HG03039 (cell line): ENCODE data around the gene LHX4.

Source experiments
- ATAC-seq: cut with Tn5 transposase; IDR thresholded peaks from one replicate; pipeline ENCODE4 v1.9.1; 2021; ENCODE audit warnings: mild to moderate bottlenecking, moderate library complexity; ENCODE audit not compliant: unreplicated experiment

The LHX4 gene

DNA sequence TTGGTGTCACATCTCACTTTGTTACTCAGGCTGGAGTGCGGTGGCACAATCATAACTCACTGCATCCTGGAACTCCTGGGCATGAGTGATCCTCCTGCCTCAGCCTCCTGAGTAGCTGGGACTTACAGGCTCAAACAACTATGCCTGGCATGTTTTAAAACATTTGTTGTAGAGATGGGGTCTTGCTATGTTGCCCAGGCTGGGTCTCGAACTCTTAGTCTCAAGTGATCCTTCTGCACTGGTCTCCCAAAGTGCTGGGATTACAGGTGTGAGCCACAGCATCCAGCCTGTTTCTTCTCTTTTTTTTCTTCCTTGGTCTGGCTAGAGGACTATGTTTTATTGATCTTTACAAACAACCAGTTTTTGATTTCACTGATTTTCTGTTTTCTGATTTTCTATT is 64.6 kb downstream of the LHX4 start:
- no peak for ATAC-seq

DNA sequence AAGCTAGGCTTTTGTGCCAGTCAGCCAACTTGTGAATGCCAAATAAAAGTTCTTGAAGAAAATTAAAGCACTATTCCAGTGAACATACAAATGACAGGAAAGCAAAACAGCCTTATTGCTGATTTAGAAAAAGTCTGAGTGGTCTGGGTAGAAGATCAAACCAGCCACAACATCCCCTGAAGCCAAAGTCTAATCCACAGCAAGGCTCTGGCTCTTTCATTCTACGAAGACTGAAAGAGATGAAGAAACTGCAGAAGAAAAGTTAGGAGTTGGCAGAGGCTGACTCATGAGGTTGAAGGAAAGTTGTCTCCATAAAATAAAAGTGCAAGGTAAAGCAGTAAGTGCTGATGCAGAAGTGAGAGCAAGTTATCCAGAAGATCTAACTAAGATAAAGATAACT is 65.9 kb downstream of the LHX4 start:
- ATAC-seq = no peak

DNA sequence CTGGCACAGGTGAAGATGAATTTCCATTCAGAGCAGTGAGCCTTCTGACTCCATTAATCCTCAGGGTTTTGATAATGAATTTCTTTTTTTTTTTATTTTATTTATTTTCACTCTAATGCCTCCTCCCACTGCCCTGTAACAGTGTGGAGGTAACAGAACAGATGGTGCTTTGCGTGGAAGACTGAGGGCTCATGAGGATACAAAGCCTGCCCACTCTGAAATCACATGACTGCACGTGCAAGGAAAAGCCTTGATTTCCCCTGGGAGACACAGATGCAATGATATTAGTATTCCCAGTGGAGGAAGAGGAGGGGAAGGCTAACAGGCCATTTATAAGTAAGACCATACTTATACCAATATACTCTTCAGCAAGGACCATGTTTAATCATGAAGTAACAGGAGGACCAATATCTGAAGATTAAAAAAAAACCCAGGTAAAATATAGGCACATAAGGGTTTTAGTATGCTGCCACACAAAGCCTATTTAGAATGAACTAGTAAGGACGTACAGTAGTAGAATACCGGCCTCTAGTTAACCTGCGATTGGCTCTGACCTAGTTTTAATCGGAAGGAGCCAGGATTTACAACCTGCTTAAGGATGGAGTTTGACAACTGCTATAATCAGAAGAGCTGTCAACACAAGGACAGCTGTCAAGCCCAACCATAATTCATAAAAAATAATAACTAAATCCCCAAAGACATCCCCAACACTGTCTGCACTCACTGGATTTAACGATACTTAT is 69.6 kb downstream of the LHX4 start:
- ATAC-seq = no peak

DNA sequence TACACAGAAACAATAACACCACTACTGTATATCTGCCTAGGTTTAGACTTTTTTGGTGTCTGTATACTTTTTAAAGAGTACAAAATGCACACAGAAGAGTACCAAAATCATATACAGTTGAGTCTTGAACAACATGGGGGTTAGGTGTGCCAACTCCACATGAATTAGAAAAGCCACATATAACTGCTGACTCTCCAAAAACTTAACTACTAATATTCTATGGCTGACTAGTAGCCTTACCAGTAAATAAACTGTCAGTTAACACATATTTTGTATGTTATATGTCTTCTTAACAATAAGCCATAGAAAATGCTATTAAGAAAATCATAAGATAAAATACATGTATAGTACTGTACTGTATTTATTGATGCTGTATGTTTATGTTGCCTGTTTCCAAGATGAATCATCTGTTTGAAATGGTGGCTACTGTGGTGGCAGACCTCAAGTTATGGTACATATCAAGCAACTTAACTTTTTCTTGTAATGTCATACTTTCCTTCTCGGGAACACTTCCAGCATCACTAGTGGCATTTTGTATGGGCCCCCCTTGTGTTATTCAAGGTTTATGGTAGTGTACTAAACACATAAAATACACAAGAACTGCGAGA is 71.2 kb downstream of the LHX4 start:
- ATAC-seq = no peak

DNA sequence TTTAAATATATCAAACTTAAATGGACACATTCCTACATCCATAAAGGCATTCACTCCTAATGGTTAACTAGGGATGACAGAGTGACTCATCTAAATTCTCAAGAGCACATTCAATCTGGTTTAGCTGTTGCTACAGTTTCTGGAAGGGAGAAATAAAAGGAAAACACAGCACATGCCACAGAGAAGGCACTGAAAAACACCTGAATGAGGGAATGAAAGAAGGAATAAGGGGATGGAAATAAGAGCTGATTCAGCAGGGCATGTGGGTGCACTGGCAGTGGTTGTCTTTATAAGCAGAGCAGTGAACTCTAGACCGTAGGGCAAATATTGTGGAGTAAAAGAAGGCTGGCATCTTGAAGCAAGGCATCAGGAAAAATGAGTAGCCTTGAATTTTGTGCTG is 79.3 kb downstream of the LHX4 start:
- ATAC-seq = no peak

DNA sequence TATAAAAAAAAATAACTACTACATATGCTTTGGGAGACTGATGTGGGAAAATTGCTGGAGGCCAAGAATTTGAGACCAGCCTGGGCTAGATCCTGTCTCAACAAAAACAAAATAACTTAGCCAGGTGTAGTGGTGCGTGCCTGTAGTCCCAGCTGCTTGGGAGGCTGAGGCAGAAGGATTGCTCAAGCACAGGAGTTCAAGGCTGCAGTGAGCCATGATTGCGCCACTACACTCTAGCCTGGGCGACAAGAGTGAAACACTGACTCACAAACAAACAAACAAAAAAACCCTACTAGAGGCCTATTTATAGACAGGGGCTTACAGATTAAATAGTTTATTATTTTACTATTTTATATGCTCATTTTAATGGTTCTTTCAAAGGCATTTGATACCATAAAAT is 80.0 kb downstream of the LHX4 start:
- ATAC-seq = no peak

DNA sequence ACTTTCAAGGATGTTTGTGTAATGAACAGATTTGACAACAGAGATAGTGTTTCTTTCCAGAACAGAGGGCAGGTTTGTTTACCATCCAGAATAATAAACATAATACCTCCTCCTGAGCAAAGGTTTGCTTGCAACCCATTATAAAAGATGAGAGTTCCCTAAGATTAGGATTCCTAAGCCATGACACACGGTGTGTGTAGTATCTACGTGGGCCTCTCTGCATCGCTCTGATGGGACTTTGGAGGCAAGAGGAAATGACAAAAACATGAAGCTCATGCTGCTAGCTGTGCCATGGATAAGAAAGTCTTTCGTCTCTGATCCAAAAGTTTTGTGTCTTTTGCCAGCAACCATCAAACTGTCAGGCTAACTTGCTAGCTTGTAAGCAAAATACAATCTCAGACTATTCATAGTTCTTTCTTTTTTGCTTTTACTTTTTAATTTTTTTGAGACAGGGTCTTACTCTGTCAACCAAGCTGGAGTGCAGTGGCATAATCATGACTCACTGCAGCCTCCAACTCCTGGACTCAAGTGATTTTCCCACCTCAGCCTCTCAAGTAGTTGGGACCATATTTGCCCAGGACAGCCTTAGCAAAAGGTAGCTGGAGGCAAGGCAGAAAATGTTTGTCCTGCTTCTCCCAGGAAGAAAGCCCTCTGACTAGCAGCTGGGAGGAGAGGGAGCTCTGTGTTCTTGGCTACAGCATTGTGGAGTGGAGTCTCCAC is 81.1 kb downstream of the LHX4 start:
- no peak for ATAC-seq

DNA sequence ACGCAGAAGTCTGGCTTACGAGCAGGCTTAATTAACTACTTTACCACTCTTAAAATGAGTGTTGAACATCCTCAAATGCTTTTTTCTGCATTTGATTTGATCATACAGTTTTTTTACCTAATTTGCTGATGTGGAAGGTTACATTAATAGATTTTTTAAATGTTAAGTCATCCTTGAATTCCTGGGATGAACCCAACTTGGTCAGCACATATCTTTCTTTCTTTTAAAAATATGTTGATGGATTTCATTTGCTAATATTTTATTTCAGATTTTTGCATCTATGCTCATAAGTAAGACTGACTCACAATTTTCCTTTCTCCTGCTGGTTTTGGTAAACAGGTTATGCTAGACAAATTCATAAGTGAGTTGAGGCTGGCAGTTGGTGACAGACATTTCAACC is 82.9 kb downstream of the LHX4 start:
- no peak for ATAC-seq

DNA sequence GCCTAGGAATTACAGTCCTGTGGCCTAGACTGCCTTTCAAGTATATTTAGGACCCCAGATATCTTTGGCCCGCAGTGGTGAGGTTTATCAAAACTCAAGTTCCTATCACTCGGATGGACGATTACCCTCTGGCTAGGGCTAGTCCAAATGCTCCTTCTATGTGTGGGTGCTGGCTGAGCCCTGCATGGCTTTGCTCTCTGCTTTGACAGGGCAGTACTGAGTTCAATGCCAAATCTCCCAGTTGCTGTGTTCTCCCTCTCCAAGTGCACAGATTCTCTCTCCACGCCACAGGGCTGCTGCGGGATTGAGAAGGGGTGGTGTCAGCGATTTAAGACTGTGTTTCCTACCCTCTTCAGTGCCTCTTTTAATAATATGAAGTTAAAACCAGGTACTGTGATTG is 97.0 kb downstream of the LHX4 start:
- no peak for ATAC-seq
